ENCODE measurements around the gene XAB2. TPM values are rescaled to one million over a fixed set of nuclear protein-coding genes. Genes with fewer than 3 reads are reported as not detected.

The XAB2 gene
- total and polyA plus RNA-seq, 8 donors = 16.8 to 71.5 (median 23.8) TPM

GRCh38 chr19:7669641-7670040, 40.3 kb upstream of the XAB2 start:
- Histone ChIP-seq H3K9me3 (no peaks in the 10 kb centered on the region), H3K27ac (no peak overlapping the region), H3K4me3 (no peak overlapping the region), H3K27me3 (peaks cover 0 to 6% (median 0%) of the 10 kb centered on the region in 4 donors), H3K36me3 (no peaks in the 10 kb centered on the region), H3K4me1 (no peaks in the 10 kb centered on the region)
- 18 to 22% methylated on average over 8 to 9 of the region's 9 CpGs for WGBS, 2 donors
- no peak for ATAC-seq
- no peak for DNase-seq
- no peak for FAIRE-seq
- TF ChIP-seq CTCF (IDR thresholded peaks at IDR 0.05) = no peak
- intact Hi-C loops (cut with DNase I) = loop anchor here in 1 of 3 donors (10.0 kb wide), 2 partner anchors 135 to 305 kb away; no protein-coding TSS in a partner anchor

GRCh38 chr19:7668842-7669241, 39.5 kb upstream of the XAB2 start, which contains the start of gene RETN:
TSS of gene RETN (plus strand) at chr19:7669049. CDS start at chr19:7669327, 278 bp downstream.
- intact Hi-C loops (cut with DNase I) = no loop called here
- DNase-seq = no peak
- Histone ChIP-seq H3K27me3 (peaks cover 0 to 6% (median 0%) of the 10 kb centered on the region in 4 donors), H3K9me3 (no peaks in the 10 kb centered on the region), H3K4me1 (no peaks in the 10 kb centered on the region), H3K4me3 (no peak within 1 kb of the TSS), H3K36me3 (no peaks in the 10 kb centered on the region), H3K27ac (no peak within 1 kb of the TSS)
- FAIRE-seq = no peak
- TF ChIP-seq CTCF (IDR thresholded peaks at IDR 0.05) = no peak
- no peak for ATAC-seq
- 52 to 77% methylated on average over 9 of the region's 9 CpGs for WGBS, 2 donors

- no peaks in the 10 kb centered on the region for H3K27me3 ChIP-seq
- DNase-seq (no peak), FAIRE-seq (no peak), ATAC-seq (no peak)
- no peaks in the 10 kb centered on the region for H3K36me3 ChIP-seq
- TF ChIP-seq CTCF (IDR thresholded peaks at IDR 0.05) = no peak
- no peaks in the 10 kb centered on the region for H3K9me3 ChIP-seq
- H3K27ac ChIP-seq = no peak overlapping the region
- H3K4me1 ChIP-seq = no peaks in the 10 kb centered on the region
- intact Hi-C loops (cut with DNase I) = no loop called here
- whole genome bisulfite sequencing, 2 donors = 32 to 47% methylated on average over 4 of the region's 4 CpGs
- H3K4me3 ChIP-seq = no peak overlapping the region
Observed at GRCh38 chr19:7665076-7665475, 35.7 kb upstream of the XAB2 start.

GRCh38 chr19:7663706-7664105, 34.4 kb upstream of the XAB2 start:
- Histone ChIP-seq H3K27ac (no peak overlapping the region), H3K36me3 (no peaks in the 10 kb centered on the region), H3K27me3 (no peaks in the 10 kb centered on the region), H3K9me3 (no peaks in the 10 kb centered on the region), H3K4me1 (no peaks in the 10 kb centered on the region), H3K4me3 (no peak overlapping the region)
- FAIRE-seq (no peak), DNase-seq (no peak), ATAC-seq (no peak)
- intact Hi-C loops (cut with DNase I) = no loop called here
- TF ChIP-seq CTCF (IDR thresholded peaks at IDR 0.05) = no peak
- 58 to 72% methylated on average over 7 of the region's 7 CpGs for WGBS, 2 donors

- ATAC-seq (no peak), FAIRE-seq (no peak), DNase-seq (no peak)
- 69 to 73% methylated on average over 14 of the region's 14 CpGs for WGBS, 2 donors
- H3K4me3 ChIP-seq = no peak overlapping the region
- no peaks in the 10 kb centered on the region for H3K4me1 ChIP-seq
- H3K36me3 ChIP-seq = no peaks in the 10 kb centered on the region
- H3K27me3 ChIP-seq = no peaks in the 10 kb centered on the region
- no peak overlapping the region for H3K27ac ChIP-seq
- no peaks in the 10 kb centered on the region for H3K9me3 ChIP-seq
- intact Hi-C loops (cut with DNase I) = no loop called here
- no peak for TF ChIP-seq CTCF (IDR thresholded peaks at IDR 0.05)
Observed at GRCh38 chr19:7662657-7663056, 33.3 kb upstream of the XAB2 start.
